ENCODE measurements around the gene SMC5. TPM values are rescaled to one million over a fixed set of nuclear protein-coding genes. Genes with fewer than 3 reads are reported as not detected.

Gene SMC5
- total RNA-seq, 1 experiment from 2014 or later = 41.9 TPM

GRCh38 chr9:70352802-70353201 lies 94.0 kb downstream of the SMC5 start:
- peaks cover 4% of the 10 kb centered on the region; the same call in 1 of the 2 replicates for H3F3A ChIP-seq (ENCODE audit: insufficient read depth, low read depth)
- H3K4me3 ChIP-seq = no peak overlapping the region
- H3K4me1 ChIP-seq (replicated peaks; ENCODE audit: insufficient read depth) = no peaks in the 10 kb centered on the region
- no peaks in the 10 kb centered on the region for H3K9me2 ChIP-seq (ENCODE audit: insufficient read depth)
- BruUV-seq (replicated peaks) = no TSS peak
- DNase-seq = no peak
- H2AFZ ChIP-seq = no peak overlapping the region
- no peaks in the 10 kb centered on the region for H3K9me3 ChIP-seq (ENCODE audit: insufficient read depth, low read depth)
- ChIA-PET POLR2A (ENCODE audit: unreplicated experiment) (no interaction called here), CTCF (no interaction called here)
- intact Hi-C loops (cut with micrococcal nuclease; ENCODE audit: unreplicated experiment) = loop anchor here (1.0 kb wide), 1 partner anchor 249 kb away; no protein-coding TSS in a partner anchor
- no peak overlapping the region for H3K27ac ChIP-seq
- H3K79me2 ChIP-seq (ENCODE audit: low read depth) = no peaks in the 10 kb centered on the region
- no peak overlapping the region for H3K4me2 ChIP-seq
- H3K36me3 ChIP-seq (ENCODE audit: low read depth) = peaks cover 4% of the 10 kb centered on the region
- TF ChIP-seq EZH2 (IDR thresholded peaks at IDR 0.05; ENCODE audit: low read depth) (no peak), CTCF (conservative IDR thresholded peaks at IDR 0.05) (peak; percentile 41; the same call in 1 of the 2 replicates)
- H4K20me1 ChIP-seq (ENCODE audit: insufficient read depth) = no peaks in the 10 kb centered on the region
- no peaks in the 10 kb centered on the region for H3K27me3 ChIP-seq (ENCODE audit: insufficient read depth, low read depth)

DNA sequence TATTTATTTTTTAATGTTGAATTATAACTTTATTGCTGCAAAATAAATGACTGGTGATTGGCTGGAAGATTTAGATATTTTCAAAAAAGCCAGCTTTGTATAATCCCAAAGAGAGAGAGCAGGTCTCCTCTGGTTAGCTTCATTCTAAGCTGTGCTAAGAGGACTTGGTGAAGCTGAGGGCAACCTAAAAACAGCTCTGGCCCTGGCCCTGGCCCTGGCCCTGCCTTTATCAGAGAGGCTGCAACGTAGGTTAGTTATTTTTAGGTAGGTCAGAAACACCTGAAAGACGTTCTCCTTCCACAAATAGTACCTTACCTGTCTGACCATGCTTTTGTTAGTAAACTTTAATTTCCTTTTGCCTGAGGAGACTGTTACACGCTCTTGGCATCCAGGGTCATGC lies 97.0 kb downstream of the SMC5 start:
- no peaks in the 10 kb centered on the region for H3K4me1 ChIP-seq (replicated peaks; ENCODE audit: insufficient read depth)
- TF ChIP-seq EZH2 (IDR thresholded peaks at IDR 0.05; ENCODE audit: low read depth) (no peak), CTCF (conservative IDR thresholded peaks at IDR 0.05) (no peak)
- H3F3A ChIP-seq (ENCODE audit: insufficient read depth, low read depth) = peaks cover 4% of the 10 kb centered on the region; the same call in 1 of the 2 replicates
- no peak overlapping the region for H3K4me2 ChIP-seq
- ChIA-PET CTCF (no interaction called here), POLR2A (ENCODE audit: unreplicated experiment) (no interaction called here)
- intact Hi-C loops (cut with micrococcal nuclease; ENCODE audit: unreplicated experiment) = loop anchor here (5.0 kb wide), 1 partner anchor 62 kb away; no protein-coding TSS in a partner anchor
- no peak for DNase-seq
- H3K9me3 ChIP-seq (ENCODE audit: insufficient read depth, low read depth) = no peaks in the 10 kb centered on the region
- H3K79me2 ChIP-seq (ENCODE audit: low read depth) = no peaks in the 10 kb centered on the region
- H3K36me3 ChIP-seq (ENCODE audit: low read depth) = no peaks in the 10 kb centered on the region
- H3K27ac ChIP-seq = no peak overlapping the region
- H3K4me3 ChIP-seq = no peak overlapping the region
- no peaks in the 10 kb centered on the region for H4K20me1 ChIP-seq (ENCODE audit: insufficient read depth)
- H3K27me3 ChIP-seq (ENCODE audit: insufficient read depth, low read depth) = no peaks in the 10 kb centered on the region
- H3K9me2 ChIP-seq (ENCODE audit: insufficient read depth) = no peaks in the 10 kb centered on the region
- no peak overlapping the region for H2AFZ ChIP-seq
- BruUV-seq (replicated peaks) = no TSS peak

GRCh38 chr9:70362952-70363351 lies 104.2 kb downstream of the SMC5 start:
- no peak for TF ChIP-seq CTCF (conservative IDR thresholded peaks at IDR 0.05)
- TF ChIP-seq EZH2 (IDR thresholded peaks at IDR 0.05; ENCODE audit: low read depth) = no peak
- no peak overlapping the region for H3K4me3 ChIP-seq
- no peaks in the 10 kb centered on the region for H3K4me1 ChIP-seq (replicated peaks; ENCODE audit: insufficient read depth)
- no peaks in the 10 kb centered on the region for H3K9me3 ChIP-seq (ENCODE audit: insufficient read depth, low read depth)
- BruUV-seq (replicated peaks) = no TSS peak
- intact Hi-C loops (cut with micrococcal nuclease; ENCODE audit: unreplicated experiment) = no loop called here
- DNase-seq = no peak
- H3K9me2 ChIP-seq (ENCODE audit: insufficient read depth) = no peaks in the 10 kb centered on the region
- H2AFZ ChIP-seq = no peak overlapping the region
- H3F3A ChIP-seq (ENCODE audit: insufficient read depth, low read depth) = no peaks in the 10 kb centered on the region; the same call in 1 of the 2 replicates
- no peak overlapping the region for H3K27ac ChIP-seq
- ChIA-PET CTCF (no interaction called here), POLR2A (ENCODE audit: unreplicated experiment) (no interaction called here)
- no peak overlapping the region for H3K4me2 ChIP-seq
- H3K36me3 ChIP-seq (ENCODE audit: low read depth) = no peaks in the 10 kb centered on the region
- H3K79me2 ChIP-seq (ENCODE audit: low read depth) = no peaks in the 10 kb centered on the region
- no peaks in the 10 kb centered on the region for H3K27me3 ChIP-seq (ENCODE audit: insufficient read depth, low read depth)
- H4K20me1 ChIP-seq (ENCODE audit: insufficient read depth) = no peaks in the 10 kb centered on the region
